Myocyte (in vitro differentiated cells): ENCODE data around the gene CTXN3. TPM values are rescaled to one million over a fixed set of nuclear protein-coding genes. Genes with fewer than 3 reads are reported as not detected.

ENCODE experiments used
- DNase-seq: peaks from one replicate; pipeline ENCODE4 v3.0.0-alpha.2; 2012; ENCODE audit warnings: low read depth
- polyA plus RNA-seq: library from polyadenylated mRNA; unstranded; fragments of >200 nt; gene quantifications from one replicate; pipeline ENCODE4 v1.2.1, GENCODE V29; 2012; ENCODE audit warnings: missing spikeins
- total RNA-seq: library from RNA; depleted of rRNA; stranded (reverse); fragments of >200 nt; gene quantifications from 2 replicates; pipeline ENCODE4 v1.2.3, GENCODE V29; 2014

The CTXN3 gene
- total RNA-seq: not detected in 2 replicates
- not detected for polyA plus RNA-seq

DNA sequence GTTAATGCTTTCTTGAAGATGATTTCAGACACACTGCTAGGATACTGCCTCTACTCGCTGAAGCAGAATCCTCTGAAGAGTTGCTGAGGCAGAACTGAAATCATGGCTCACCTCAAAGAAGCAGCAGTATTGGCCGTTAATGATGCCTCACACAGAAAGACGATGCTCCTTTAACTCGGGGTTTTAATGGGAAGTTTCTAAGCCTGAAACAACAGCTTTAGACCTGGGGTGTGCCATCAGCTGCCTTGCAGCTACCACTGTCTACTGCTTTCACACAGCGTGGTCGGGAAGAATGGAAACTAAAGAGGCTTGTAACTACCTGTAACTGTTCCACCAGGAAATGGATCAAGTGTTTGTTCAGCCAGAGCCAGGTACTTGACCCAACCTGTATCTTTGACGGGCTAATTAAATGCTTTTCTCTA lies at the start of gene CTXN3:
Gene CTXN3 (plus strand): TSS at position 65 of the 422 bp plus-strand sequence. CDS start 8,440 bp downstream, outside the sequence.
- no peak for DNase-seq

DNA sequence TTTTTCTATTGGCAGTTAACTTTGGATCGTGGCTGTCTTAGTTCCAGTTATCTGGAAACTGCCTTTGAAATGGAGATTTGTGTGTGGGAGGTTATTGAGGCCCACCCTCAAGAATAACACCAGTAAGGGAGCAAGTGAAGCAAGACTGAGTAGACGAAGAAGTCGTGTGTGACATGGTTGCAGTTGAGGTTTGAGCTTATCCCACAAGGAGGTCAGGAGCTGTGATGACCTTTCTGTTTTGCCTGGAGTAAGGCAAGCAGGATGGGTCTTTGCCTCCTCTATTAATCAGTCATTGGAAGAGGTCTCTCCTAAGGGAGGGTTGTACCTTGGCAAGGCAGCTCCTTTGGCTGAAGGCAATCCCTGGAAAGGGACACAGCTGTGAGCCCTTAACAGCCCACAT lies 49.6 kb upstream of the CTXN3 start:
- no peak for DNase-seq

GRCh38 chr5:127599847-127600246 lies 49.0 kb upstream of the CTXN3 start:
- no peak for DNase-seq

- DNase-seq: no peak
Measured at GRCh38 chr5:127601111-127601510, 47.8 kb upstream of the CTXN3 start.

DNA sequence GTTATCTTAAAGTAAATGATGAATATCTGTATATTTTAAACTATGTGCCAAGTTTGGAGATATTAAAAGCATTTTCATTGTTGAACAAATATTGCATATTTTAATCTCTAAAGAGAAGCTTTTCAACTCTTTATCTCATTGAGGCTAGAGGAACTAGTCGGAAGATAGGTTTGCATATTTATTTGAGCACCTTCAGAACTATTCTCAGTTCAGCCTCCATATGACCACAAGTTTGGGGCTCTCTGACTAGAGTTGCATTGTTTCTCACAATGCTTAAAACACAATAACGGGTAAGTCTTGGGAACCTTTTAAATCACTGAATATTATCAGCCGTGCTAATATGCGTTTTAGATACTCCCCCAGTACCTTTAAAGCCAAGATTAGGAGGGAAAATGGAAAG lies 47.3 kb upstream of the CTXN3 start:
- no peak for DNase-seq

- DNase-seq: no peak
Measured at GRCh38 chr5:127602481-127602880, 46.4 kb upstream of the CTXN3 start.

DNA sequence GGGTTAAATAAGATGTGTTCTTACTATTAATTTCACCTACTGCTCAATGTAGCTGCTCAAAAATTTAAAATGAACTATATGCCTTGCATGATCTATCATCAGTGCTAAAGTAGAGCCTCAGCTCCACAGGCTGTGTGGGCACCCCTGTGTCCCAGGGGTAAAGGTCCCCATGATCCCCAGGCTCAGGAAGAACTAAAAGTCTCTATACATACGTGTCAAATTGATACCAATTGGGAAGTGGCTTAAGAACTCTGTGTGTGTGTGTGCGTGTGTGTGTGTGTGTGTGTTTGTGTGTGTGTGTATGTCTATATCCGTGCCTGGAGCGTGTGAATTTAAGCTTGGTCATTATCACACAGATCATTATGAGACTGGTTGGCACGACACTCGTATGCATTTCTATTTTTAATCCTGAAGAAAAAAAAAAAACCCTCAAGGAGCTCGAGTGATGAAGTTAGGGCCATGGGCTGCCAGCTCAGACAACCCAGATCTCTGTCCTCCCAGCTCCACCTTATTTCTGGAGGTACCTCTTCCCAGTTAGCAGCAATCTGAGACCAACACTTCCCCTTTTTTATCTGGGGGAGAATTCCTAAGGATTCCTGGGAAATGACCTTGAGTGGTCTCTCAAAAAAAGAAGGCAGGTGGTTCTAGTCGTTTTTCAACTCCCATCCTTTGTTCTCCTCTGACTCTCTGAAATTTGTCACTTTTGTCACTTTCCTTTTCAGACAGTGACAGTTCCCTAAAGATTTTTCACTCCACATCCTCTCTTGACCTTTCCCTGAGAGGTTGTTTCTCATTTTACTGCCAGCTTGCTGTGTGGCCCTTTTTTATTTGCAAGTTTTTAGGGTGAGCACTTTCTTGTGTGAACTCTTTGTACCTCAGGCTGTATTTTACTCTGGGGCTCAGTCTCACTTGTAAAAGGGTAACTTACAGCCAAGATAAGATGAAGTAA lies 45.7 kb upstream of the CTXN3 start:
- DNase-seq: no peak

DNA sequence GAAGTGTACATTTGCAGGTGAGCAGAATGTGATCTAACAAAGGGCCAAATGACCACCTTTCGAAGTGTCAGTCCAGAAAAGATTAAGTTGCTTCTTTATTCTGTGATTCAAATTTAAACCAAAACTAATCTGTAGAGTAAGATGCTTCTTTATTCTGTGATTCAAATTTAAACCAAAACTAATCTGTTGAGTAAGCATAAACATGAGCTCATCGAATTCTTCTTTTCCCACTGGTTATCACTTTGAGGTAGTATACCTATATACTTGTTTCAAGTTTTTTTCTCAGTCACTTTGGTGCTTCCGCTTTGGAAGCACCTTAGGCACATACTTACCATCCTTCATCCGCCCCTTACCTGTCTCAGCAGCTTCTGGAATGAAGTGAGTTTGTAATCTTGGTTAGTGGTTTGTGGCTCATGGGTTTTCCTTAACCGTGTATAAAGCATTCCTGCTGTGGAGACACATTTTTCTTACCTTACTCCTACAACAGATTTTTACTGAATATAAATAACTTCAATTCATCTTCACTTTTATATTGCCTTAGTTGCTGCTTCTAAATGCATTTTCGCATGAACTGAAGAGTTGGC lies 40.7 kb upstream of the CTXN3 start:
- DNase-seq: no peak

GRCh38 chr5:127609011-127609410 lies 39.9 kb upstream of the CTXN3 start:
- DNase-seq: no peak

DNA sequence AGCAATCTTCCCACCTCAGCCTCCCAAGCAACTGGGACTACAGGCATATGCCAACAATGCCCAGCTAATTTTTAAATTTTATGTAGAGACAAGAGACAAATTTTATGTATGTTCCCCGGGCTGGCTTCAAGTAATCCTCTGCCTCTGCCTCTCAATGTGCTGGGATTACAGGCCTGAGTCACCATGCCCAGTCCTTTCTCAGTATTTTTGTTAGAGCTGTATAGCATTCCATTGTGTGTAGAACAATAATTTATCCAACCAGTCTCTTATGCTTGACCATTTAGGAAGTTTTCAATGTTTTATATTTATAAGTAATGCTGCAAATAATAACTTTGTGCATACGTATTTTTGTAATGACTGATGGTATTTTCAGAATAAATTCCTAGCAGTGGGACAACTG lies 38.9 kb upstream of the CTXN3 start:
- DNase-seq: no peak

DNA sequence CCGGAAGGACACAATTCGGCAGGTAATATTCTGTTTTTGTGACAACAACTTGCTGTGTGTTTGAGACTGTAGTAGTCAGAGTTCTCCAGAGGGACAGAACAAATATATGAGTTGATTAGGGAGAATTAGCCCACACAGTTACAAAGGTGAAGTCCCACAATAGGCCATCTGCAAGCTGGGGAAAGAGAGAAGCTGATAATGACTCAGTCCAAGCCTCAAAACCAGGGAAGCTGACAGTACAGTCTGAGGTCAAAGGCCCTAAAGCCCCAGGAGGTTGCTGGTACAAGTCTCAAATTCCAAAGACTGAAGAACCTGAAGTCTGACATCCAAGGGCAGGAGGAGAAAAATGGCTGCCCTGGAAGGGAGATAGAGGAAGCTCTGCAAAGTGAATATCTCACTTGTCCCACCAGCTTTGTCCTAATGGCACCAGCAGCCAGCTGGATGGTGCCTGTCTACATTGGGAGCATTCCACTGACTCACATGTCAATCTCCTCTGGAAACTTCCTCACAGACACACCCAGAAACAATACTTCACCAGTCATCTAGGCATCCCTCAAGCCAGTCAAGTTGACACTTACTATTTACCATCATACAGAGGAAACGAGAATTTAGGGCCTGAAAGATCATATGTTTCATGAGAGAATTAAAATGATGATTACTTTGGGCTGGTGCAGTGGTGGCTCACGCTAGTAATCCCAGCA lies 36.3 kb upstream of the CTXN3 start:
- peak; percentile 21 for DNase-seq

GRCh38 chr5:127615916-127616315 lies 33.0 kb upstream of the CTXN3 start:
- DNase-seq: peak; percentile 13

DNA sequence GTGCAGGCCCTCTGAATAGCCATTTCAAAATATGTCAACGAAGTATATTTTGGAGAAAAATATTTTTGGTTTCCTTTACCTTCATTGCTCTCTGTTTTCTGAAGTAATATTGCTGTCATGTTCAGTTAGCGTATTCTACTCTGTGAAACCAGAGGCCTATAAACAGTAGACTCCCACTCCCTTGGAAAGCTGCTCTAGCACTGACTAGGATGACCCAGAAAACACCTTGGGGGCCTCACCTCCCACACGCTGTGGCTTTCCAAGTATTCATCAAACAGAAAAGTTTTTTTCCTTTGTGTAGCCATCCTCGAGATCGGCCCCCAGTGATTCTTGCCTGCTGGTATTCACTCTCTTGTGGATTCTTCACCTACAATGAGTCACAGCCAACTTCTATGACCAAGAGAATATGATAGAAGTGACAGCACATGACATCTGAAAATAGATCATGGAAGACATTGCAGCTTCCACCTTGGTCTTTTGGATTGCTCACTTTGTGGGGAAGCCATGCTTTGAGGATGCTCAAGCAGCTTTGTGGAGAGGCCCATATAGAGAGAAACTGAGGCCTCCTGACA lies 28.9 kb upstream of the CTXN3 start:
- DNase-seq: no peak

GRCh38 chr5:127621601-127622325 lies 27.1 kb upstream of the CTXN3 start:
- DNase-seq: no peak

DNA sequence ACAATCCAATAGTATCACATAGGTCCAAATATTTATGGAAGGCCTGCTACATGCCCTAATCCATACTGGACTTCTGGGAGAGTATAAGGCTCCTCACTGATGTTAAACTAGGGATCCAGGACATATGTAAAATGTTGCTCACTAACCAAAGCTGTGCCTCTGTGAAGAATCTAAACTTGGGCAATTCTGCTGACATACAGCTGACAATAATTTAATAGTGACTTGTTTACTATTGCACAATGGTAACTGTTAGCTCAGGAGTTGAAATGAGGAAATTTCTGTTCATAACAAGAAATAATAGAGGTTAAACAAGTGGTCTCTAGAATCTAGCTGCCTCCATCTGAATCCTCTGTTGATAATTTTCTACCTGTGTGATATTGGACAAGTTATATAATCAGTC lies 14.9 kb upstream of the CTXN3 start:
- DNase-seq: no peak

DNA sequence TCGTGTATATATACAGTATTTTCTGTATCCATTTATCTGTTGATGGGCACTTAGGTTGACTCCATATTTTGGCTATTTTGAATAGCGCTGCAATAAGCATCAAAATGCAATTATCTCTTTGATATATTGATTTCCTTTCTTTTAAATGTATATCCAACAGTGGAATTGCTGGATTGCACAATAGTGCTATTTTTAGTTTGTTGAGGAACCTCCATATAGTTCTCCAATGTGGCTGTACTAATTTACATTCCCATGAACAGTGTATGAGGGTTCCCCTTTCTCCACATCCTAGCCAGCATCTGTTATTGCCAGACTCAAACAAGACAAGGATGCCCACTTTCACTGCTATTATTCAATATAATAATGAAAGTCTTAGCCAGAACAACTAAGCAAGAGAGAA lies 9.1 kb upstream of the CTXN3 start:
- no peak for DNase-seq

DNA sequence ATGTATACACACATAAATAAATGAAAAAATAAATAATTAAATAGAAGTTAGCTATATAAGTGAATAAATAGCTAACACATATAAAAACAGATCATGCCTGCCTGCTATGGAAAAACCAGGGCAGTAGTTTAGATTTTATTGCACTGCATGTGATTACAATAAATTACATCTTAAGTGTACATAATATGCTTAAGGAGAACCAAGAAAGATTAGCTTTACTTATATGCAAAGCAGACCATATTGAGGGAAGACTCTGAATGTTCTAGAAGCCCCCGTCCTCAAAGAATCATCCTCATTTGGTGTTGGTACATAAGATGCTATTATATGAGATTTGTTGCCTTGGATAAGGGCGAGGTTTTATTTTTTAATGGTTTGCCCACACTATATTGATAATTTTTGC lies 5.9 kb upstream of the CTXN3 start:
- no peak for DNase-seq

GRCh38 chr5:127643607-127644006 lies 5.3 kb upstream of the CTXN3 start:
- peak; percentile 92 for DNase-seq

GRCh38 chr5:127645300-127645726 lies 3.6 kb upstream of the CTXN3 start:
- DNase-seq: no peak

- peak; percentile 18 for DNase-seq
Measured at GRCh38 chr5:127647361-127647958, 1.4 kb upstream of the CTXN3 start.
